GM23338 (cell line): Measurements from ENCODE around the gene ADORA2A.

Experiments
- CTCF ChIP-seq, 2 experiments: fragments of 200-600 bp in 1 of 2; sonication (generic) in 1 of 2; conservative IDR thresholded peaks; 2 replicates each; pipeline versions ENCODE4 v1.5.1 to v1.6.1; 2016 to 2017; ENCODE audit warnings: antibody characterized with exemption in 2 of 2, low read depth in 2 of 2, mild to moderate bottlenecking in 2 of 2, moderate library complexity in 1 of 2
- NANOG ChIP-seq: IDR thresholded peaks from 2 replicates; pipeline ENCODE4 v1.6.1; 2016; ENCODE audit warnings: antibody characterized with exemption, borderline replicate concordance

- TF ChIP-seq NANOG (no peak), CTCF (conservative IDR thresholded peaks at IDR 0.05; ENCODE audit: low read depth in 2 of 2) (no peak)
Observed at GRCh38 chr22:24451162-24451561, 23.8 kb downstream of the ADORA2A start.
